Measurements from ENCODE around the gene HNRNPA0.

DNA sequence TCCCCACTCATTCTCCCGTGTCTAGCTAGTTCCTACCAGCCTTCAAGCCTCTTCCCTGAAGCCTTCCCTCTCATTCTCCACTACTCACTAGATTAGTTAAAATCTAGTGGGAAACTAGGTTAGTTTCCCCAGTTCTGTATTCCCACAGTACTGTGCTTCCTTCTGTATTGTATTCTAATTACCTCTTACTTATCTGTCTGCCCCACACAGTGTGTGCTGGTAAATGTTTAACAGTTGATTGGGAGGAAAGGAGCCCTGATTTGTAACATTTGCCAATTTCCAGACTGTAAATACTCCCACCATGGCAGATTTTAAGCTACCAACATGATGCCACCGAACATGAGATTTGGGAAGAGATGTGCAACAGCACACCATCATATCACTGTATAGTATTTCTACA lies 26.5 kb downstream of the HNRNPA0 start:
- TF ChIP-seq, protein P1, sequence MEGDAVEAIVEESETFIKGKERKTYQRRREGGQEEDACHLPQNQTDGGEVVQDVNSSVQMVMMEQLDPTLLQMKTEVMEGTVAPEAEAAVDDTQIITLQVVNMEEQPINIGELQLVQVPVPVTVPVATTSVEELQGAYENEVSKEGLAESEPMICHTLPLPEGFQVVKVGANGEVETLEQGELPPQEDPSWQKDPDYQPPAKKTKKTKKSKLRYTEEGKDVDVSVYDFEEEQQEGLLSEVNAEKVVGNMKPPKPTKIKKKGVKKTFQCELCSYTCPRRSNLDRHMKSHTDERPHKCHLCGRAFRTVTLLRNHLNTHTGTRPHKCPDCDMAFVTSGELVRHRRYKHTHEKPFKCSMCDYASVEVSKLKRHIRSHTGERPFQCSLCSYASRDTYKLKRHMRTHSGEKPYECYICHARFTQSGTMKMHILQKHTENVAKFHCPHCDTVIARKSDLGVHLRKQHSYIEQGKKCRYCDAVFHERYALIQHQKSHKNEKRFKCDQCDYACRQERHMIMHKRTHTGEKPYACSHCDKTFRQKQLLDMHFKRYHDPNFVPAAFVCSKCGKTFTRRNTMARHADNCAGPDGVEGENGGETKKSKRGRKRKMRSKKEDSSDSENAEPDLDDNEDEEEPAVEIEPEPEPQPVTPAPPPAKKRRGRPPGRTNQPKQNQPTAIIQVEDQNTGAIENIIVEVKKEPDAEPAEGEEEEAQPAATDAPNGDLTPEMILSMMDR (IDR thresholded peaks at IDR 0.05): no peak
- TF ChIP-seq POLR2A (IDR thresholded peaks at IDR 0.05): no peak

All from Peyer's patch (tissue), 4 donors.